SH-SY5Y (cell line): ENCODE data around the gene CDC42EP4.

Source experiments
- GATA2 ChIP-seq: IDR thresholded peaks from 2 replicates; pipeline ENCODE4 v1.6.1; 2011; ENCODE audit warnings: mild to moderate bottlenecking, low read depth, low read length
- GATA3 ChIP-seq: IDR thresholded peaks from 2 replicates; pipeline ENCODE4 v1.6.1; 2011; ENCODE audit warnings: low read depth, mild to moderate bottlenecking, low read length, moderate library complexity

DNA sequence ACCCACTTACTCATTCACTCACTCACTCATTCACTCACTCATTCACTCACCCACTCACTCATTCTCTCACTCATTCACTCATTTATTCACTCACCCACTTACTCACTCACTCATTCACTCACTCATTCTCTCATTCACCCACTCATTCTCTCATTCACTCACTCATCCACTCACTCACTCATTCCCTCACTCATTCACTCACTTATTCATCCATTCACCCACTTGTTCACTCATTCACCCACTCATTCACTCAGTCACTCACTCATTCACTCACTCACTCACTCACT, 42.5 kb downstream of the CDC42EP4 start:
- TF ChIP-seq GATA2 (no peak), GATA3 (no peak)
